Measurements from ENCODE around the gene ZNF521. TPM values are rescaled to one million over a fixed set of nuclear protein-coding genes. Genes with fewer than 3 reads are reported as not detected.

Gene ZNF521
- total RNA-seq, 1 donor from 2014 or later, result 130 TPM

- no peak for DNase-seq (ENCODE audit: low read depth in 2 of 2)
Measured at GRCh38 chr18:25170402-25170801, 181.6 kb downstream of the ZNF521 start.

- no peak for DNase-seq (ENCODE audit: low read depth in 2 of 2)
Measured at GRCh38 chr18:25169701-25170100, 182.3 kb downstream of the ZNF521 start.

- no peak for DNase-seq (ENCODE audit: low read depth in 2 of 2)
Measured at GRCh38 chr18:25167612-25168410, 184.2 kb downstream of the ZNF521 start.

- DNase-seq (ENCODE audit: low read depth in 2 of 2), result no peak
Measured at GRCh38 chr18:25166113-25166512, 185.9 kb downstream of the ZNF521 start.

GRCh38 chr18:25164848-25165811, 186.8 kb downstream of the ZNF521 start:
- DNase-seq (ENCODE audit: low read depth in 2 of 2), result peak; percentile 30 to 52

- no peak for DNase-seq (ENCODE audit: low read depth in 2 of 2)
Measured at GRCh38 chr18:25164211-25164847, 187.6 kb downstream of the ZNF521 start.

- no peak for DNase-seq (ENCODE audit: low read depth in 2 of 2)
Measured at GRCh38 chr18:25153426-25153825, 198.5 kb downstream of the ZNF521 start.

GRCh38 chr18:25147877-25148488, 204.0 kb downstream of the ZNF521 start:
- DNase-seq (ENCODE audit: low read depth in 2 of 2), result no peak

GRCh38 chr18:25146512-25146910, 205.5 kb downstream of the ZNF521 start:
- DNase-seq (ENCODE audit: low read depth in 2 of 2), result no peak

- DNase-seq (ENCODE audit: low read depth in 2 of 2), result no peak
Measured at GRCh38 chr18:25145731-25146511, 206.0 kb downstream of the ZNF521 start.

GRCh38 chr18:25144820-25145219, 207.1 kb downstream of the ZNF521 start:
- DNase-seq (ENCODE audit: low read depth in 2 of 2), result peak in 1 of 2 donors; percentile 50

GRCh38 chr18:25141886-25142285, 210.1 kb downstream of the ZNF521 start:
- peak in 1 of 2 donors; percentile 31 for DNase-seq (ENCODE audit: low read depth in 2 of 2)

GRCh38 chr18:25141399-25141798, 210.6 kb downstream of the ZNF521 start:
- no peak for DNase-seq (ENCODE audit: low read depth in 2 of 2)

- no peak for DNase-seq (ENCODE audit: low read depth in 2 of 2)
Measured at GRCh38 chr18:25140962-25141308, 211.0 kb downstream of the ZNF521 start.

- no peak for DNase-seq (ENCODE audit: low read depth in 2 of 2)
Measured at GRCh38 chr18:25140124-25140961, 211.6 kb downstream of the ZNF521 start.

- no peak for DNase-seq (ENCODE audit: low read depth in 2 of 2)
Measured at GRCh38 chr18:25137197-25137472, 214.8 kb downstream of the ZNF521 start.

GRCh38 chr18:25136416-25137196, 215.4 kb downstream of the ZNF521 start:
- DNase-seq (ENCODE audit: low read depth in 2 of 2), result peak; percentile 43 to 47

- peak in 1 of 2 donors; percentile 28 for DNase-seq (ENCODE audit: low read depth in 2 of 2)
Measured at GRCh38 chr18:25134861-25135260, 217.1 kb downstream of the ZNF521 start.

GRCh38 chr18:25133879-25134278, 218.1 kb downstream of the ZNF521 start:
- peak in 1 of 2 donors; percentile 49 for DNase-seq (ENCODE audit: low read depth in 2 of 2)
